Upper lobe of right lung (tissue), 1 donor: Measurements from ENCODE around the gene ADAP2. TPM values are rescaled to one million over a fixed set of nuclear protein-coding genes. Genes with fewer than 3 reads are reported as not detected.

Experiments
- ATAC-seq: fragments of 200-7000 bp; cut with Tn5 transposase; one replicate; pipeline ENCODE4 v1.9.1; 2020; ENCODE audit warnings: mild to moderate bottlenecking, moderate library complexity
- DNase-seq: peaks from one replicate; pipeline ENCODE4 v3.0.0-alpha.2; 2020
- H3K27ac ChIP-seq: fragments of 200-600 bp; one replicate; pipeline ENCODE4 v1.8.0; 2022
- H3K27me3 ChIP-seq: fragments of 200-600 bp; one replicate; pipeline ENCODE4 v1.8.0; 2022; ENCODE audit warnings: mild to moderate bottlenecking
- H3K36me3 ChIP-seq: fragments of 200-600 bp; one replicate; pipeline ENCODE4 v1.8.0; 2022
- H3K4me1 ChIP-seq: fragments of 200-600 bp; one replicate; pipeline ENCODE4 v1.8.0; 2022
- H3K4me3 ChIP-seq: fragments of 200-600 bp; one replicate; pipeline ENCODE4 v1.8.0; 2022; ENCODE audit warnings: mild to moderate bottlenecking
- H3K9me3 ChIP-seq: fragments of 200-600 bp; one replicate; pipeline ENCODE4 v1.8.0; 2022
- CTCF ChIP-seq: fragments of 200-600 bp; IDR thresholded peaks from one replicate; pipeline ENCODE4 v1.8.0; 2022; ENCODE audit warnings: antibody characterized with exemption
- intact Hi-C: fragments of 100-400 bp; cut with DNase I; formaldehyde crosslinking; loops from one replicate; pipeline ENCODE4 v1.11.0; 2022
- total RNA-seq: library from RNA; stranded (reverse); fragmentation: NEBNext Ultra II Directional; extraction: Animal tissue kit (Norgen Biotek cat#: 25700); gene quantifications from one replicate; pipeline ENCODE4 v1.2.1, GENCODE V29; 2021
- donor health status: DM: no; HTN: yes; CAD: no; lungs with severe emphysema.

ADAP2 gene
- total RNA-seq, 1 donor from 2014 or later, result 19.8 TPM

GRCh38 chr17:30933966-30934365 lies 12.2 kb downstream of the ADAP2 start:
- no peaks in the 10 kb centered on the region for H3K27me3 ChIP-seq
- H3K4me3 ChIP-seq, result no peak overlapping the region
- peak; percentile 84 for ATAC-seq
- TF ChIP-seq CTCF, result no peak
- intact Hi-C loops, result no loop called here
- DNase-seq, result no peak
- H3K36me3 ChIP-seq, result no peaks in the 10 kb centered on the region
- no peak overlapping the region for H3K27ac ChIP-seq
- no peaks in the 10 kb centered on the region for H3K9me3 ChIP-seq
- no peaks in the 10 kb centered on the region for H3K4me1 ChIP-seq

- Histone ChIP-seq H3K27me3 (no peaks in the 10 kb centered on the region), H3K4me1 (no peaks in the 10 kb centered on the region), H3K4me3 (no peak overlapping the region), H3K36me3 (no peaks in the 10 kb centered on the region), H3K27ac (peak overlapping the region; percentile 14), H3K9me3 (no peaks in the 10 kb centered on the region)
- no peak for TF ChIP-seq CTCF
- DNase-seq, result no peak
- no peak for ATAC-seq
- intact Hi-C loops, result no loop called here
Measured at GRCh38 chr17:30939051-30939689, 17.4 kb downstream of the ADAP2 start.

GRCh38 chr17:30942308-30943079 lies 20.7 kb downstream of the ADAP2 start:
- Histone ChIP-seq H3K27ac (no peak overlapping the region), H3K36me3 (no peaks in the 10 kb centered on the region), H3K4me1 (no peaks in the 10 kb centered on the region), H3K4me3 (no peak overlapping the region), H3K9me3 (no peaks in the 10 kb centered on the region), H3K27me3 (no peaks in the 10 kb centered on the region)
- intact Hi-C loops, result no loop called here
- TF ChIP-seq CTCF, result no peak
- ATAC-seq (no peak), DNase-seq (no peak)

GRCh38 chr17:30947796-30948195 lies 26.1 kb downstream of the ADAP2 start:
- peaks cover 13% of the 10 kb centered on the region for H3K4me1 ChIP-seq
- intact Hi-C loops, result no loop called here
- ATAC-seq, result no peak
- H3K9me3 ChIP-seq, result no peaks in the 10 kb centered on the region
- H3K4me3 ChIP-seq, result no peak overlapping the region
- H3K27me3 ChIP-seq, result no peaks in the 10 kb centered on the region
- no peak for TF ChIP-seq CTCF
- H3K27ac ChIP-seq, result no peak overlapping the region
- DNase-seq, result no peak
- H3K36me3 ChIP-seq, result no peaks in the 10 kb centered on the region

GRCh38 chr17:30950189-30950588 lies 28.4 kb downstream of the ADAP2 start:
- intact Hi-C loops, result no loop called here
- Histone ChIP-seq H3K4me3 (no peak overlapping the region), H3K4me1 (peaks cover 24% of the 10 kb centered on the region), H3K36me3 (no peaks in the 10 kb centered on the region), H3K27me3 (no peaks in the 10 kb centered on the region), H3K9me3 (no peaks in the 10 kb centered on the region), H3K27ac (peak overlapping the region; percentile 19)
- DNase-seq (no peak), ATAC-seq (no peak)
- TF ChIP-seq CTCF, result no peak
